Gastroesophageal sphincter (tissue), 3 donors: Measurements from ENCODE around the gene RAD51B.

Experiments
- EP300 ChIP-seq: sonication (generic); formaldehyde crosslinking; IDR thresholded peaks from one replicate; pipeline ENCODE4 v1.6.1; 2017; ENCODE audit warnings: antibody characterized with exemption, mild to moderate bottlenecking
- POLR2A ChIP-seq, 2 donors: fragments of 450-650 bp; IDR thresholded peaks; one replicate each; pipeline ENCODE4 v1.6.1; 2017; ENCODE audit warnings: antibody characterized with exemption in 2 of 2, mild to moderate bottlenecking in 2 of 2, moderate library complexity in 1 of 2
- POLR2AphosphoS5 ChIP-seq: sonication (generic); formaldehyde crosslinking; IDR thresholded peaks from one replicate; pipeline ENCODE4 v1.6.1; 2017; ENCODE audit warnings: antibody characterized with exemption
- TF ChIP-seq, protein P1 (sequence below), 4 experiments: fragments of 200-600 bp in 2 of 4; fragments of 450-650 bp in 2 of 4; sonication (generic) in 1 of 4; IDR thresholded peaks; one replicate each; pipeline ENCODE4 v1.5.1; 2017 to 2019; ENCODE audit warnings: antibody characterized with exemption in 4 of 4, mild to moderate bottlenecking in 2 of 4, moderate library complexity in 2 of 4

DNA sequence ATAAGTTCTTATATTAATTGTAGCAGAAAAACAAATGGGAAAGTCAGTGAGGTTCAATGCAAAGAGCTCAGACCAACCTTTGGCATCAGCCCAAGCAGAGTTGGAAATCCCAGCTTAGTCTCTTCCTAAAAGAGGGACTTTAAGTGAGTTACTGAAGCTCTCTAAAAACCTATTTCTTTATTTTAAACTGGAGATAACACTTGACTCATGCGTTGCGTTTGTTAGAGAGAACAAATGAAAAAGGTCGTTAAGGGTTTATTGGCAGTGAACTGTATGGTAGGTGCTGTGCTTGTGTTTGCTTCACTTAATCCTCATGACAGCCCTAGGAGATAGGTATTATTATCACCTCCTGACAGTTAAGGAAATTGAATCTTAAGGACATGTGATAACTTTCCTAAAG is 396.5 kb downstream of the RAD51B start:
- no peak for TF ChIP-seq EP300
- TF ChIP-seq, protein P1, sequence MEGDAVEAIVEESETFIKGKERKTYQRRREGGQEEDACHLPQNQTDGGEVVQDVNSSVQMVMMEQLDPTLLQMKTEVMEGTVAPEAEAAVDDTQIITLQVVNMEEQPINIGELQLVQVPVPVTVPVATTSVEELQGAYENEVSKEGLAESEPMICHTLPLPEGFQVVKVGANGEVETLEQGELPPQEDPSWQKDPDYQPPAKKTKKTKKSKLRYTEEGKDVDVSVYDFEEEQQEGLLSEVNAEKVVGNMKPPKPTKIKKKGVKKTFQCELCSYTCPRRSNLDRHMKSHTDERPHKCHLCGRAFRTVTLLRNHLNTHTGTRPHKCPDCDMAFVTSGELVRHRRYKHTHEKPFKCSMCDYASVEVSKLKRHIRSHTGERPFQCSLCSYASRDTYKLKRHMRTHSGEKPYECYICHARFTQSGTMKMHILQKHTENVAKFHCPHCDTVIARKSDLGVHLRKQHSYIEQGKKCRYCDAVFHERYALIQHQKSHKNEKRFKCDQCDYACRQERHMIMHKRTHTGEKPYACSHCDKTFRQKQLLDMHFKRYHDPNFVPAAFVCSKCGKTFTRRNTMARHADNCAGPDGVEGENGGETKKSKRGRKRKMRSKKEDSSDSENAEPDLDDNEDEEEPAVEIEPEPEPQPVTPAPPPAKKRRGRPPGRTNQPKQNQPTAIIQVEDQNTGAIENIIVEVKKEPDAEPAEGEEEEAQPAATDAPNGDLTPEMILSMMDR (IDR thresholded peaks at IDR 0.05), result no peak
- no peak for TF ChIP-seq POLR2A (IDR thresholded peaks at IDR 0.05)
- TF ChIP-seq POLR2AphosphoS5, result no peak
